ENCODE measurements around the gene IL17REL.

IL17REL gene

GRCh38 chr22:49966041-49966773 is 46.4 kb downstream of the IL17REL start:
- DNase-seq, result no peak

GRCh38 chr22:49965091-49966040 is 47.2 kb downstream of the IL17REL start:
- no peak for DNase-seq

GRCh38 chr22:49964136-49965090 is 48.2 kb downstream of the IL17REL start:
- DNase-seq, result no peak

- no peak for DNase-seq
These were observed 48.9 kb downstream of the IL17REL start for GRCh38 chr22:49963647-49964026.

GRCh38 chr22:49962751-49963646 is 49.6 kb downstream of the IL17REL start:
- no peak for DNase-seq

- DNase-seq, result peak; percentile 34
These were observed 50.4 kb downstream of the IL17REL start for GRCh38 chr22:49962012-49962750.

GRCh38 chr22:49961601-49962011 is 51.0 kb downstream of the IL17REL start:
- DNase-seq, result no peak

- no peak for DNase-seq
These were observed 51.5 kb downstream of the IL17REL start for GRCh38 chr22:49961005-49961600.

GRCh38 chr22:49960159-49961004 is 52.2 kb downstream of the IL17REL start, which contains the start of gene PIM3:
Gene PIM3 (plus strand): TSS chr22:49960772. CDS start chr22:49960948, 176 bp downstream.
- DNase-seq, result peak; percentile 96

GRCh38 chr22:49959782-49960158 is 52.8 kb downstream of the IL17REL start:
- no peak for DNase-seq

- DNase-seq, result no peak
These were observed 53.4 kb downstream of the IL17REL start for GRCh38 chr22:49958931-49959781.

GRCh38 chr22:49958366-49958921 is 54.1 kb downstream of the IL17REL start:
- DNase-seq, result no peak

GRCh38 chr22:49957826-49958365 is 54.7 kb downstream of the IL17REL start:
- DNase-seq, result no peak

- DNase-seq, result no peak
These were observed 55.4 kb downstream of the IL17REL start for GRCh38 chr22:49956914-49957825.

- no peak for DNase-seq
These were observed 56.2 kb downstream of the IL17REL start for GRCh38 chr22:49956418-49956770.

- no peak for DNase-seq
These were observed 56.8 kb downstream of the IL17REL start for GRCh38 chr22:49955581-49956417.
